Fibroblast of peridontal ligament (primary cell): ENCODE results near the gene LDLRAD4.

Source experiments
- DNase-seq: peaks from one replicate; pipeline ENCODE4 v3.0.0-alpha.2; 2010; ENCODE audit errors: extremely low read depth

LDLRAD4 gene

DNA sequence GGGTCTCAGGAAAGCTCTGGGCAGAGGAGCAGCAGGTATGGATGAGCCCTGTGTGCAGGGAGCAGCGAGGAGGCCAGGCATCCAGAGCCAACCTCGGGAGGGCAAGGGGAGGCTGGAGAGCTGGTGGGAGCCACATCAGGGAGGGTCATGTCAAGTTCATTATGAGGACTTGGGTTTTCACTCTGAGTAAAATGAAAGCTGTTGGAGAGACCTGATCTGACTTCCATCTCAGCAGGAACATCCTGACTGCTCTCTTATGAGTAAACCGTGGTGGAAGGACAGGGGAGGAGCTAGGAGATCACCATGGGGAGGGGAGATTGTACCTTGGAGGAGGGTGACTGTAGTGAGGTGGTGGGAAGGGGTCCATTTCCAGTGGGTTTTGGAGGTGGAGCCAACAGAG is 209.8 kb downstream of the LDLRAD4 start:
- DNase-seq: no peak

GRCh38 chr18:13429016-13429415 is 210.5 kb downstream of the LDLRAD4 start:
- no peak for DNase-seq

- DNase-seq: no peak
These were observed 211.4 kb downstream of the LDLRAD4 start for GRCh38 chr18:13429884-13430510.

DNA sequence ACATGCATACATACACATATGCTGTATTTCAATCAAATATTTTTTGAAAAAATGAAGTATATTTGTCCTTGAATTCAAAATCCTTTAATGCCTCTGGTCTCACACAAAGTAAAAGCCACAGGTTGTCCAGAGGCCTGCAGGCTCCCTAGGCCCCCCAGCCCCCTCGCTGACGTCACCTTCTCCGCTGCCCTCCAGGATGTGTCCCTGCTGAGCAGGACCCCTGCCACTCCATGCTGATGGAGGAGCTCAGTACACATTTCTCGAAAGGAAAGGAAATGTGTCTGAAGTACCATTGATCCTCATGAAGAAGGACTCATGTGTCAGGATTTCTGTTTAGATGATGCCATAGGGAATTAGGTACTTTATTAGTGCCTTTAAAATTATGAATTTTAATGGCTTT is 212.1 kb downstream of the LDLRAD4 start:
- DNase-seq: no peak

- DNase-seq: no peak
These were observed 213.3 kb downstream of the LDLRAD4 start for GRCh38 chr18:13431886-13432285.

DNA sequence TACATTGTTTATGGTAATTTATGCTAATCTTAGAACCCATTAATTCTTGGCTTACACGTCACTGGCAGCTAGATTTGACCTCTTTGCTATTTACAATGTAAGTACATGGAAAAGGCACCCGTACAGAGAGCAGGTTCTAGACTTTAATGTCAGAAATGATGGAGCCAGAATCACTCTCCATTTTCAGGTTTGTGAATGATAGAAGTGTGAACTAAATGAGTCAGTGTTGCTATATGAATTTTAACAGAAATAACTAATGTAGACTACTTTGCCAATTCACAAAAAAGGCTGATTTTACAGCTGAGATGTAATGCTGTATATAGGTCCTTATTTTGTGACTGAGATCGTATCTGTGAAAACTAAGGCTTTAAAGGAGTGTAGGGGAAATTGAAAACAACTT is 214.6 kb downstream of the LDLRAD4 start:
- no peak for DNase-seq

DNA sequence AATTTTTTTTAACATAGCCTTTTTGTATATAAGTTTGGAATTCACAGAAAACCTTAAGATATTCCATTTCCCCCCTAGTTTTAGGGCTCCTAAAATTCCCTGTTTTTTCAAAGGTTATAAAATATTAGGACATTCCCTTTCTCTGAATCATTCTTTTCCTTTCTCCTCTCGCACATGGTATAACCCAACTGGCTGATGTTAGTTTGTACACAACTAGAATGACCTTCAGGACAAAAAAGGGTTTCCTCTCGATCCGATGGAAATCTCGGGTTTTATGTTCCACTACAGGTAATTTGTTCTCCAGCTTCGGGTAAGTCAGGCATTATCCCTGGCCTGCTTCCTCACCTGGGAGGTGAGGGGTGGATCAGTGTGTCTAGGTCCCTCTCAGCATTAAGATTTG is 215.1 kb downstream of the LDLRAD4 start:
- no peak for DNase-seq

GRCh38 chr18:13434854-13435253 is 216.3 kb downstream of the LDLRAD4 start:
- DNase-seq: no peak

GRCh38 chr18:13435586-13436333 is 217.2 kb downstream of the LDLRAD4 start:
- no peak for DNase-seq

DNA sequence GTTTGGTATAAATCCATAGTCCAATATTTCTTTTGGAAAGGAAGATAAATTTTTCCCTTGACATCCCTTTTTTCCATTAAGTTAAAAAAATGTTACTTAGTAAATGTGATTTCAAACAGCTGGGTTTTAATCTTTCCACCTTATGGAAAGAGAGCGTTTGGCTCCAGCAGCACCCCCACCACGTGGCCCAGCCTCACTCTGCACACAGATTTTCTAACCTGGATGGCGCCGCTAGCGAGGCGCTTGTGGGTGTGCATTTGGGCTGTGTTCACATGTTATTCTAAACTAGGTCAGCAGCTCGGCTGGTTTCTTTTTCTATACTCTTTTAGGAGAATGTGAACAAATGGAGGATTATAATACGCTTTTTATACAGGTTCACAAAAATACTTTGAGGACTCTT is 218.0 kb downstream of the LDLRAD4 start:
- DNase-seq: no peak

DNA sequence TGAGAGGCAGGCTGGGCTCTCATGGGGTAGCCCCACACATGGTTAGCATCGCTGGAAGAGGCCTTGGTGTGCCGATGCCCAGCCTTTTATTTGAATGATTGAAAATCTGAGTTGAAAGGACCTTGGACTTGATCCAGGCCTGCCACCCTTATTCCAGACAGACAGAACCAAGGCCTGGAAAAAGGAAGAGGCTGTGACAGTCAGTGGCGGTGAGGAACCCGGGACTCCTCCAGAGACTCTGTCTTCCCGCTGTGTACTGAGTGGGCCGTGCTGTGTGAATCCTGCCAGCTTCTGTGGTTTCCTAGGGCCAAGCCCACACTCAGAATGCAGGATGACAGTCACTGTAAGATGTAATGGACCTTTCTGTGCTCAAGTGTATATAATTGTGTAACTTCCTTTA is 218.5 kb downstream of the LDLRAD4 start:
- DNase-seq: no peak

DNA sequence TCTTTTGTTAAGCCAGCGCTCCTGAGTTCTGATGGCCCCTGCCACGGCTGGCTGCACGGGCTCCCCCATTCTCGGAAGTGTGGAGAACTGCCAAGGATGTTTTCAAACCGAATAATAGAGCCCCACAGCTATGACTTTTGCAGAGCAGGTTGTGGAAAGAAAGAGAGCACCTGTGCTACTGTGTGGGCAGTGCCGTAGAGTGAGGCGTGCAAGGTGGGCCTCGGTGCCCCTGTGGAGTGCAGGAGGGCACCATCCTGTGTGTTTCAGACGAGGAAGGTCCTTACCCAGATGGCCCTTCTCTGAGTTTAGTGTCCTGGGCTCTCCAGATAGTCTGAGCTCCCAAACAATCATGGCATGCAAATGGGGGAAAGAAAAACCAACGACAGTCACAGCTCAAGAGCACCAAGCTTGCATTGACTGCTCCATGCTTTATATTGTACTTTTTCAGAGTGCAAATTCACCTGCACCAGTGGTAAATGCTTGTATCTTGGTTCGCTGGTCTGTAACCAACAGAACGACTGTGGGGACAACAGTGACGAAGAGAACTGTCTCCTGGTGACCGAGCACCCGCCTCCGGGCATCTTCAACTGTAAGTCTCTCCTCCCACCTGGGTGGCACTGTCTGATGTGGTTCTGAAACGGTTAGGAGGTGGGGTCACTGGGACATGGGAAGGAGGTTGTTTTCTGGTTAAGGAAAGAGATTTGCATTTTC is 219.4 kb downstream of the LDLRAD4 start:
- DNase-seq: no peak

- DNase-seq: no peak
These were observed 220.0 kb downstream of the LDLRAD4 start for GRCh38 chr18:13438507-13439056.

DNA sequence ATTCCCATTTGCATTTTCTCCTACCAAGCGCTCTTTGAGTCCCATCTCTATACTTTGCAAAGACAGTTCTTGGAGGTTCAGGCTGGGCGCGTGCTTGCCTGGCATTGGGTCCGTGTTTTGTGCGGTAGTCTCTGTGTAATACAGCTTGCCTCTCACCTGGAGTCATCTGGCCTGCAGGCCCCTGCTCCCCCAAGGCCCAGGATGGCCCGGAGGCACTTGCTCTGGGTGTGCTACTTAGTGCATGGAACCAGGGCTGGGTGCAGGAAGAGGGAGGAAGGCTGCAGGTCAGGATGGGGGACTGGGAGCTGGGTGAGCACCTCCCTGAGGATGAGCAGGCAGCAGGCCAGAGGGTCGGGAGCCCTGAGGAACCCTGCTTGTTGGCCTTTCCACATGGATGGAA is 220.9 kb downstream of the LDLRAD4 start:
- no peak for DNase-seq

DNA sequence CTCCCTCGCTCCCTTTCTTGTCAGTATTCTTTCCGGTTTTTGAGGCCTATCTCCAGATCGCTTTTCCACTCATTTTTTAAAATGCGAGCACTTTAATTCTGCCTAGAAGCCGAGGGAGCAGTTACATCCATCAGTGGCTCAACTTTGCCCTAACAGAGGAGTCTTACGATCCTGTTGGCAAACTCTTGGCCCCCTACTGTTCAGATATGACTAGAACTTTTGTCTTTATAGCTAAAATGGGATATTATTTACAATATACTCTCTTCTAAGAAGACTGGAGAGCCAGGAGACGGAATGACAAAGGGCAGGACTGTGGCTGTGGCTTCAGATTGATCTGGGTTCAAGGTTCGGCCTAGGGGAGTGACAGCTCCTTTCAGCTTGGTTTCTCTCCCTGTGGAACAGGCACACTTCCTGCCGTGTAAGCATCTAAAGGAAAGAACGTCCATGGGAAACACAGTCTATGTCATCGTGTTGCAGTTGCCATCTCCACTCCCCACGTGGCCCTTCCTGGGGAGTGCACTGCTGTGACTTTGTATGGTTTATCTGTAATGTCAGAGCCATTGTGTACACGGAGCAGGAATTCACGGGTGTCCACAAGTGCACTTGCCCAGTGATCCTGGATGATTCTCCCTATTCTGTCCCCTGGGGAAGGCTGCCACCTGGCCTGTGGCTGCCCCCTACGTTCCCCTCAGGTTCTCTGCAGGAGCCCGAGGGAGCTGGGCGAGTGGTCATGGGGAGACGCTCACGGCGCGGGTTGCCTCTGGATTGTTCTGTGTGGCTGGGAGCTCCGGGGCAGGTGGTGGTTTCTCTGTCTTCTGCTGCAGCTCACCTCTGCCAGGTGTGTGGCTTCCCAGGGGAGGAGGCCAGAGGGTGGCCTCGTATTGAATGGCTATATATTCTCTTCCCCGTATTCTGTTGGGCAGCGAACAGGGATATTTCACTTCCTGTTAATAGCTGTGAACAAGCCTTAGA is 222.0 kb downstream of the LDLRAD4 start:
- DNase-seq: no peak

DNA sequence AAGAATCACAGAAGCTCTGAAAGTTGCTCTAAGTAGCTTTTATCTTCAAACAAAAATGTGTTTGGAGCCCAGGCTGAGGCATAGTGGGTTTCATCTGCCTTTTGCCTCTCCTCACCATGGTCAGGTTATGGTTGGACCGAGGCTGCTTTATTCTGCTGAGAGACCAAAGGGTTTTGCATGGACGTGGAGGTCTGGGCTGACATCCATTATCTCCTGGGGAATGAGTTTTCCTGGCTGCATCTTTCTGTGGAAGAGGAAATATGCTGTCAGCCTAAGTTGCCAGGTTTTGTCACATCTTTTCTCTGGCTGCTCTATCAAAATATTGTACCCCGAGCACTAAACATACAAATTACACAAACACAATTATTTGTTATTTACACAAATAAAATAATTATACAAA is 223.2 kb downstream of the LDLRAD4 start:
- no peak for DNase-seq

DNA sequence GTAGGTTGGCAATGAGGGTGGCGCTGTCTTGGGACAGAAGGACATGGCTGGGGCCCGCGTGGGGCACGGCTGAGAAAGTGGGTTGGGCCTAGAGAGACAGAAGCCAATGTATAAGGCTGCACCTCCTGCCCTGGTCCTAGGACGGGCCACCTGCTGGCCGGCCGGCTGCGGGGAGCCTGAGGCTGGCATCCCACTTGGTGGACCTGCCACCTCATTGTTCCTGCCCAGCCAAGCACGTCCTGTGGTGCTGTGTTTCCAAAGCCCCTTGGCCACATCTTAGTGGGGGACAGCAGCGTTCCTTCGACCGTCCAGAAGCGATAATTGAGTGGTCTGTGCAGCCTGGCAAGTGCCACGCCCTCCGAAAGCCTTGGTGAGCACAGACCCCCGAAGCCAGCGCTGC is 223.9 kb downstream of the LDLRAD4 start:
- no peak for DNase-seq

GRCh38 chr18:13443552-13443951 is 225.0 kb downstream of the LDLRAD4 start:
- no peak for DNase-seq

DNA sequence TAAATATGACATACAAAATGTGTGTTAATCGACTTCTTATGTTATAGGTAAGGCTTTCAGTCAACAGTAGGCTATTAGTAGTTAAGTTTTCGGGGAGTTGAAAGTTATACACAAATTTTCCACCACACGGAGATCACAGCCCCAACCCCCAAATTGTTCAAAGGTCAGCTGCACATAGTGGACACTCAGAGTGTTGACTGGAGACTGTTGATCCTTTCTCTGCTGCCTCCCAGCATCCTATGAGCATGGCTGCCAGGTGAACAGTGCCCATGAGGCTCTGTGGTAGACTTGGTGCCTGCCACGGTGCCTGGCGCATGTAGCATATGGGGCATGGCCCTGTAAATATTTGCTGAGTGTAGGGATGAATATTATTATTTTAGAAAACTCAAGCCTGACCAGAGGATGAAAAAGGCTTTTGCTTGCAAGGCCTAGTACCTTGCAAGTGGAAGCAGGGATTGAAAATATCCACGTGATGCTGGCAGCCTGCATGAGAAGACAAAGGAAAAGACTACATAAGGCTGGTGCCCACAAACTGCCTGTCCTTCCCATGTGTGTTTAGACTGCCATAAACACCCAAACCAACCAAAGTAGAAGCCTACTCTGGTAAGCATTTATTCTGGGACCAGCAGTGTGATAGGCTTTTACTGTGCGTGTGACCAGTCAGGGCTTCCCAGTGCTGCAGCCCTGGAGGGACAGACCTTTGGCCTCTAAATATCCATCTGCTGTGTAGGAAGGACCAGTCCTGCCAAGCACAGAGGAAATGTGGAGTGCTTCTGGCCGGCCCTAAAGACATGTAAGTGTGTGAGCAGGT is 226.1 kb downstream of the LDLRAD4 start:
- no peak for DNase-seq

GRCh38 chr18:13445241-13445897 is 226.8 kb downstream of the LDLRAD4 start:
- DNase-seq: no peak
